OCI-LY1 (cell line): ENCODE measurements around the gene SEPTIN2.

Experiments used
- H2AFZ ChIP-seq: fragments of 200-600 bp; sonication (generic), shearing (Covaris generic); 2 replicates; pipeline ENCODE4 v1.6.0; 2014; ENCODE audit warnings: antibody characterized with exemption, mild to moderate bottlenecking, low read length
- H3F3A ChIP-seq: fragments of 200-600 bp; sonication (generic), shearing (Covaris generic); 2 replicates; pipeline ENCODE4 v1.6.0; 2014; ENCODE audit warnings: mild to moderate bottlenecking, antibody characterized with exemption, low read length, moderate library complexity; ENCODE audit not compliant: insufficient read depth
- H3K27ac ChIP-seq: fragments of 200-600 bp; sonication (generic); 2 replicates; pipeline ENCODE4 v1.5.1; 2014; ENCODE audit warnings: low read length, mixed run types, mild to moderate bottlenecking, low read depth; ENCODE audit not compliant: poor library complexity, severe bottlenecking
- H3K27me3 ChIP-seq: fragments of 200-600 bp; sonication (generic); 2 replicates; pipeline ENCODE4 v1.6.0; 2014; ENCODE audit warnings: antibody characterized with exemption, mild to moderate bottlenecking, low read length, moderate library complexity; ENCODE audit not compliant: insufficient read depth
- H3K36me3 ChIP-seq: fragments of 200-600 bp; sonication (generic); 2 replicates; pipeline ENCODE4 v1.6.1; 2014; ENCODE audit warnings: mild to moderate bottlenecking, antibody characterized with exemption, low read length, moderate library complexity, mixed read lengths; ENCODE audit not compliant: insufficient read depth
- H3K4me1 ChIP-seq: fragments of 200-600 bp; sonication (generic); 2 replicates; pipeline ENCODE4 v1.5.1; 2014; ENCODE audit warnings: mild to moderate bottlenecking, low read length, moderate library complexity; ENCODE audit not compliant: insufficient read depth, severe bottlenecking
- H3K4me2 ChIP-seq: fragments of 200-600 bp; sonication (generic), shearing (Covaris generic); 2 replicates; pipeline ENCODE4 v1.6.1; 2014; ENCODE audit warnings: low read length
- H3K4me3 ChIP-seq: fragments of 200-600 bp; sonication (generic); 2 replicates; pipeline ENCODE4 v1.5.1; 2014; ENCODE audit warnings: low read length, low read depth, mild to moderate bottlenecking, mixed read lengths; ENCODE audit not compliant: poor library complexity, severe bottlenecking
- H3K79me2 ChIP-seq: fragments of 200-600 bp; shearing (Covaris generic); 2 replicates; pipeline ENCODE4 v1.6.1; 2016; ENCODE audit warnings: mixed run types, low read length, mixed read lengths; ENCODE audit not compliant: insufficient read depth
- H3K9ac ChIP-seq: fragments of 200-600 bp; sonication (generic), shearing (Covaris generic); 2 replicates; pipeline ENCODE4 v1.6.1; 2014; ENCODE audit warnings: mild to moderate bottlenecking, low read length, mixed read lengths
- H3K9me2 ChIP-seq: fragments of 200-600 bp; sonication (generic), shearing (Covaris generic); 2 replicates; pipeline ENCODE4 v1.6.1; 2014; ENCODE audit warnings: low read depth, mild to moderate bottlenecking, low read length, mixed read lengths
- H3K9me3 ChIP-seq: fragments of 200-600 bp; shearing (Covaris generic); 2 replicates; pipeline ENCODE4 v1.6.1; 2014; ENCODE audit warnings: low read length, mixed read lengths
- H4K20me1 ChIP-seq: fragments of 200-600 bp; sonication (generic), shearing (Covaris generic); 2 replicates; pipeline ENCODE4 v1.6.0; 2016; ENCODE audit warnings: mild to moderate bottlenecking, low read length; ENCODE audit not compliant: insufficient read depth
- CTCF ChIP-seq: fragments of 200-600 bp; sonication (generic), shearing (Covaris generic); IDR thresholded peaks from 2 replicates; pipeline ENCODE4 v1.5.1; 2017; ENCODE audit warnings: mild to moderate bottlenecking, antibody characterized with exemption, low read length, moderate library complexity, mixed read lengths
- EZH2 ChIP-seq: fragments of 200-600 bp; sonication (generic), shearing (Covaris generic); IDR thresholded peaks from 2 replicates; pipeline ENCODE4 v1.8.0; 2017; ENCODE audit warnings: borderline replicate concordance, mixed run types, mild to moderate bottlenecking, antibody characterized with exemption, low read length, moderate library complexity, mixed read lengths

Gene SEPTIN2

DNA sequence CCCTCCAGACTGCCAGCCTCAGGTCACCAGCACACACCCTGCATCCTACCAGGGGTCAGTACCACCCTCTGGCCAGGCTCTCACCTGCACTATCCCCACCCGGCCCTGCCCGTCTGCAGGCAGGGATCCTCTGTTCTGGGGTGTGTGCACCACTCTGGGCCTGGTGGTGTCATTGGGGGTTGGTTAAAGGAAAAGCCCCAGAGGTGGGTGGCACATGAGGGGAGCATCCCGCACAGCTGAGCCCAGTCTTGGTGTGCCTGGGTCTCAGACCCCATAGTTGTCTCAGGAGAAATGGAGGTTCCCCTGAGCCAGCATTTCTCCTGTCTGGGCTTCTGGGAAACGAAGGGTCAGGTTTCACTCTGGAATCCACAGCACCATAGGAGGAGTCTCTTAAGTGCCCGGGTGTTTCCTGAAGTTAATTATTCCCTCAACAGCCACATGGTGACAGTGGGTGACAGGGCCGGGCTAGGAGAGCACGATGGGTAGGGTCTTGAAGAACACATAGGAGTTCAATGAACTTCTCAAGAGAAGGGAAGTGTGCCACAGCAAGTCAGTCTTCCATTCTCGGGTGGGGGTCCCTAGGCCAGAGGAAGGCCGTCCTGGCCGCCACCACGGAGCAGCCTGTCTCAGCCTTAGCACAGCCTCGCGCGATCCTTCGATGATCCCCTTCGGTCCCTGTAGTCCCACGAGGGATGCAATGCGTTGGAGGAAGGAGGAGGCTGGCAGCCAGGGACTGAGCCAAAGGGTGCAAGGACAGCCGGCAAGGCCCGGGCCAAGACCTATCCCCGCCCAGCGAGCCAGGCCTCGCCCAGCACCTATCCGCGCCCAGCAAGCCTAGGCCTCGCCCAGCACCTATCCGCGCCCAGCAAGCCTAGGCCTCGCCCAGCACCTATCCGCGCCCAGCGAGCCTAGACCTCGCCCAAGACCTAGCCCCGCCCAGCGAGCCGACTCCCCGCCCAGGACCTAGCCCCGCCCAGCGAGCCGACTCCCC lies 39.2 kb downstream of the SEPTIN2 start:
- H4K20me1 ChIP-seq = no peaks in the 10 kb centered on the region

DNA sequence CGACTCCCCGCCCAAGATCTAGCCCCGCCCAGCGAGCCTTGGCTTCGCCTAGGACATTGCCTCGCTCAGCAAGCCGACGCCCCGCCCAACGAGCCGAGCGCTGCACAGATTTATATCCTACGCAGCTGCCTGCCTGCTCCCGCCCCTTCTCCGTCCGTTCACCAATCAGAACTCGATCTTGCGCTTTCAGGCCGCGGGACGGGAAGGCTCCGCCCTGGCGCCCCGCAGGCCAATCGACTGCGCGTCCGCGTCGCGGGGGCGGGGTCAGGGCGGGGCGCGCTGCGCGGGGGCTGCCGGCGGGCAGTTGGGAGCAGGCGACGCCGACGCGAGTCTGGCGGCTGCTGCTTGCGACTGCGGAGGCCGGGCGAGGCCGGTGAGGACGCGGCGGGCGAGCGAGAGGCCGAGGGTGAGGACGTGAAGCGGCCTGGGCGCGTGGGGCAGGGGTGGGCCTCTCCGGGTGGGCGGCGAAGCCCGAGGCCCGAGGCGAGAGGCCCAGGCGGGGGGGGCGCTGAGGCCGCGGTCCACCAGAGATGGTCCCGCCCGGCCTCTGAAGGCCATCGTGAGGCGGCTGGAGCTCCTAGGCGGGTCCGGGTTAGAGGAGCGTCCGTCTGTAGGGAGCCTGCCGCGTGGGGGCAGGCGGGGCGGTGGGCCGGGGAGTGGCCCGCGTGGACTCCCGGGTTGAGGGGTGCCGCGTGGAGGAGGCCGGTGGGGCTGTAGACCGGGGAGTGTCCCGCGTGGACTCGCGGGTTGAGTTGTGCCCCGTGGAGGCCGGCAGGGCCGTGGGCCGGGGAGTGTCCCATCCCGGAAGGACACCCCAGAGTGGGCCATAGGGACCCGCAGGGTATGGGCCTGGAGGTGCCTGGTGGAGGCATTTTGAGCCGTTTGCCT lies 40.5 kb downstream of the SEPTIN2 start, which contains the start of gene FARP2:
TSS of gene FARP2 (plus strand) at position 303 of the 888 bp plus-strand sequence. CDS start 16,823 bp downstream, outside the sequence.
- Histone ChIP-seq H3K27ac (peak within 1 kb of the TSS; percentile 45), H3K4me3 (peak within 1 kb of the TSS; percentile 78), H2AFZ (no peak within 1 kb of the TSS), H3K79me2 (no peaks in the 10 kb centered on the region), H3K4me2 (peak within 1 kb of the TSS; percentile 90), H3F3A (0 out of 2 replicates have a peak, but pooled peaks cover 11% of the 10 kb centered on the region), H3K9ac (peak within 1 kb of the TSS; percentile 73), H3K27me3 (no peaks in the 10 kb centered on the region; the same call in 1 of the 2 replicates), H3K9me3 (no peaks in the 10 kb centered on the region), H3K9me2 (no peaks in the 10 kb centered on the region), H3K4me1 (peaks cover 17% of the 10 kb centered on the region), H4K20me1 (no peaks in the 10 kb centered on the region), H3K36me3 (peaks cover 40% of the 10 kb centered on the region)
- TF ChIP-seq CTCF (no peak), EZH2 (no peak)

More for the DNA sequence above, 39.2 kb downstream of the SEPTIN2 start:
- H3K4me2 ChIP-seq = peak overlapping the region; percentile 54; the same call in 1 of the 2 replicates
- H3K79me2 ChIP-seq = no peaks in the 10 kb centered on the region
- no peak overlapping the region for H3K9ac ChIP-seq
- TF ChIP-seq EZH2 (no peak), CTCF (no peak)
- H3K27ac ChIP-seq = peak overlapping the region; percentile 45
- no peaks in the 10 kb centered on the region; the same call in 1 of the 2 replicates for H3K27me3 ChIP-seq
- 0 out of 2 replicates have a peak, but pooled peaks cover 11% of the 10 kb centered on the region for H3F3A ChIP-seq
- no peaks in the 10 kb centered on the region for H3K9me2 ChIP-seq
- no peak overlapping the region for H2AFZ ChIP-seq
- H3K9me3 ChIP-seq = no peaks in the 10 kb centered on the region
- H3K4me1 ChIP-seq = peaks cover 17% of the 10 kb centered on the region
- H3K4me3 ChIP-seq = peak overlapping the region; percentile 47
- peaks cover 53% of the 10 kb centered on the region for H3K36me3 ChIP-seq

DNA sequence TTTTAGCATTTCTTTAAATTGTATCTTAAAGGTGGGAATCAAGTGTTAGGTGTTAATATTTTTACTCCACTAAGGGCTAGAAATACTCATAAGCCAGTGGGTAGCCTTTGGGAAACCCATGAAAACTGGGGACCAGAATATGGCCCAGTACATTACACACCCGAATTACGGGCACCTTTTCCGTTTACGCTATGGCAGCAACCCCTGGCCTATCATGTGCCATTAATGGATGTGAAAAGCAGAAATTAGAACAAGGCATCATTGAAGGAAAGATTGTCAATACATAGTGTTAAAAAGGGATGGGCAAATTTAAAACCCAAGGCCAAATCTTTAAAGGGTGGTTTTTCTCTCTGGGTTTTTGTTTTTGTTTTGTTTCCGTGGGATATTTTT lies 41.1 kb downstream of the SEPTIN2 start:
- peak overlapping the region; percentile 90 for H3K4me2 ChIP-seq
- H3K9me3 ChIP-seq = no peaks in the 10 kb centered on the region
- H3K79me2 ChIP-seq = no peaks in the 10 kb centered on the region
- H4K20me1 ChIP-seq = no peaks in the 10 kb centered on the region
- H3K27me3 ChIP-seq = no peaks in the 10 kb centered on the region; the same call in 1 of the 2 replicates
- H2AFZ ChIP-seq = no peak overlapping the region
- H3K27ac ChIP-seq = no peak overlapping the region
- H3F3A ChIP-seq = 0 out of 2 replicates have a peak, but pooled peaks cover 11% of the 10 kb centered on the region
- H3K9me2 ChIP-seq = no peaks in the 10 kb centered on the region
- H3K36me3 ChIP-seq = peaks cover 34% of the 10 kb centered on the region
- H3K4me3 ChIP-seq = peak overlapping the region; percentile 78
- peaks cover 17% of the 10 kb centered on the region for H3K4me1 ChIP-seq
- peak overlapping the region; percentile 73 for H3K9ac ChIP-seq
- TF ChIP-seq EZH2 (no peak), CTCF (no peak)
